HepG2 (cell line): ENCODE data around the gene SLC9A1.
"Not testable (repeated sequence)": the region's sequence is repeated elsewhere in the genome, so short reads cannot be mapped to it uniquely, and the experiment has no call there.

Experiments
- CTCF ChIP-seq: sonication (generic); formaldehyde crosslinking; IDR thresholded peaks from 2 replicates; pipeline ENCODE4 v1.5.0; 2020; ENCODE audit warnings: mild to moderate bottlenecking, missing genetic modification reagents, moderate library complexity
- FOXP4 ChIP-seq: sonication (generic); formaldehyde crosslinking; IDR thresholded peaks from 2 replicates; pipeline ENCODE4 v1.4.0; 2020; ENCODE audit warnings: missing genetic modification reagents
- NFIC ChIP-seq: IDR thresholded peaks from 2 replicates; pipeline ENCODE4 v1.6.1; 2012; ENCODE audit warnings: mild to moderate bottlenecking, low read length, inconsistent platforms
- POLR2A ChIP-seq, 2 experiments: IDR thresholded peaks; 2 replicates each; pipeline ENCODE4 v1.6.1; 2011; ENCODE audit warnings: low read depth in 2 of 2, low read length in 2 of 2, mild to moderate bottlenecking in 1 of 2, moderate library complexity in 1 of 2; ENCODE audit not compliant: insufficient read depth in 1 of 2
- SPEN ChIP-seq: sonication (generic); formaldehyde crosslinking; IDR thresholded peaks from 2 replicates; pipeline ENCODE4 v1.5.1; 2020; ENCODE audit warnings: low read depth, mild to moderate bottlenecking, missing genetic modification reagents
- SRSF1 ChIP-seq: fragments of 200-400 bp; formaldehyde crosslinking; optimal IDR thresholded peaks from 2 replicates; pipeline ENCODE3; 2017; ENCODE audit warnings: mild to moderate bottlenecking, low read depth, low read length, moderate library complexity
- ZBTB39 ChIP-seq: sonication (generic); formaldehyde crosslinking; IDR thresholded peaks from 2 replicates; pipeline ENCODE4 v1.5.0; 2020; ENCODE audit warnings: missing genetic modification reagents
- ZBTB40 ChIP-seq, 2 experiments: fragments of 450-650 bp in 1 of 2; sonication (generic) in 1 of 2; formaldehyde crosslinking in 1 of 2; IDR thresholded peaks; 2 replicates each; pipeline versions ENCODE4 v1.6.1 to v1.8.0; 2016 to 2022; ENCODE audit warnings: antibody characterized with exemption in 1 of 2, mild to moderate bottlenecking in 1 of 2, missing genetic modification reagents in 1 of 2
- ZNF510 ChIP-seq: sonication (generic); formaldehyde crosslinking; IDR thresholded peaks from 2 replicates; pipeline ENCODE4 v1.4.0; 2020; ENCODE audit warnings: low read depth, mild to moderate bottlenecking, missing genetic modification reagents

- TF ChIP-seq SPEN (CRISPR knock-in tag); CTCF (CRISPR knock-in tag); FOXP4 (CRISPR knock-in tag); POLR2A (IDR thresholded peaks at IDR 0.05; ENCODE audit: insufficient read depth in 1 of 2, low read depth in 2 of 2, low read length in 2 of 2); ZBTB39 (CRISPR knock-in tag); ZNF510 (CRISPR knock-in tag); SRSF1; NFIC; ZBTB40 (CRISPR knock-in tag; IDR thresholded peaks at IDR 0.05): not testable (repeated sequence)
- TF ChIP-seq ZBTB40 (IDR thresholded peaks at IDR 0.05), result peak; percentile 81
Measured at GRCh38 chr1:27172992-27173391, 18.1 kb upstream of the SLC9A1 start.
